ENCODE data around the gene NDUFS5. TPM values are rescaled to one million over a fixed set of nuclear protein-coding genes. Genes with fewer than 3 reads are reported as not detected.

Gene NDUFS5
- total RNA-seq, 3 donors from 2014 or later, result 299 to 582 (median 393) TPM

DNA sequence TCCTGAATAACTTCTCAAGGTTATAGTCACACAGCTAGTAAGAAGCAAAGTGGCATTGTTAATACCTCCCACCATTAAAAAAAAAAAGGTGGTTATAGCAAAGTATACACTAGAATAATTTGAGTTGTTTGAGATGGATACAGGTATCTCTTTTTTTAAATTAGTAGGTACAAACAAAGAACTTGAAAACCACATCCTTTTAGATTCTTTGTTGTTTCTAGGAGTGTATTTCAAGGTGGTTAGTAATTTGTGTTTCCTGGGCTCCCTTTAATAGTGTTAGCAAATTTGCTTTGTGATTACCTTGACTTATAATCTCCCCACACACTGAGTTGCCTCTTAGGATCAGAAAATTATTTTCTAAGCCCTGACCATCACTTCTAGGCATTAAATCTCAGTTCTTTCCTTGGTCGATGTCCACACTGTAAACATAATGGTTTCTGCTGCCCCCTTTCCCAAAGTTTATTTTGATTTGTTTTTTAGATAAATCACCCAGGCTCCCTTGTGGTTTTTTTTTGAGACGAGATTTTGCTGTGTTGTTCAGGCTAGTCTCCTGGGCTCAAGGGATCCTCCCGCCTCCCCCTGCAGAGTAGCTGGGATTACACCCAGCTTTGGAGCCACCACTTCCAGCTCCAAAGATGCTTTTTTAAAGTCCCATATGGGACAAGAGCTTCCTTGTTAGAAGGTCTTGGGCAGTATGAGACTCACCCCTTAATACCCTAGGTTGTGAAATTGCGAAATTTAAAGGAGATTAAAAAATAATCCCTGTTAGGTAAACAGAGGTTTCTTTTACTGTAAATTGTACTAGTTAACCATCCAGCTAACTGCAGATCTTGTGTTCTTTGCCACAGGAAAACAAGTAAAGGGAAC, 28.9 kb upstream of the NDUFS5 start:
- Histone ChIP-seq H3K27ac (peak overlapping the region in 1 of 2 donors; percentile 29), H3K4me3 (no peak overlapping the region), H3K36me3 (no peaks in the 10 kb centered on the region), H3K9me3 (no peaks in the 10 kb centered on the region), H3K27me3 (no peaks in the 10 kb centered on the region), H3K4me1 (no peaks in the 10 kb centered on the region)
- intact Hi-C loops (cut with DNase I; ENCODE audit: low total_unique reads), result no loop called here
- no peak for DNase-seq (ENCODE audit: low spot score in 2 of 2)
- TF ChIP-seq POLR2A (IDR thresholded peaks at IDR 0.05) (no peak), POLR2AphosphoS5 (IDR thresholded peaks at IDR 0.05) (no peak)
- TF ChIP-seq, protein P1, sequence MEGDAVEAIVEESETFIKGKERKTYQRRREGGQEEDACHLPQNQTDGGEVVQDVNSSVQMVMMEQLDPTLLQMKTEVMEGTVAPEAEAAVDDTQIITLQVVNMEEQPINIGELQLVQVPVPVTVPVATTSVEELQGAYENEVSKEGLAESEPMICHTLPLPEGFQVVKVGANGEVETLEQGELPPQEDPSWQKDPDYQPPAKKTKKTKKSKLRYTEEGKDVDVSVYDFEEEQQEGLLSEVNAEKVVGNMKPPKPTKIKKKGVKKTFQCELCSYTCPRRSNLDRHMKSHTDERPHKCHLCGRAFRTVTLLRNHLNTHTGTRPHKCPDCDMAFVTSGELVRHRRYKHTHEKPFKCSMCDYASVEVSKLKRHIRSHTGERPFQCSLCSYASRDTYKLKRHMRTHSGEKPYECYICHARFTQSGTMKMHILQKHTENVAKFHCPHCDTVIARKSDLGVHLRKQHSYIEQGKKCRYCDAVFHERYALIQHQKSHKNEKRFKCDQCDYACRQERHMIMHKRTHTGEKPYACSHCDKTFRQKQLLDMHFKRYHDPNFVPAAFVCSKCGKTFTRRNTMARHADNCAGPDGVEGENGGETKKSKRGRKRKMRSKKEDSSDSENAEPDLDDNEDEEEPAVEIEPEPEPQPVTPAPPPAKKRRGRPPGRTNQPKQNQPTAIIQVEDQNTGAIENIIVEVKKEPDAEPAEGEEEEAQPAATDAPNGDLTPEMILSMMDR (IDR thresholded peaks at IDR 0.05), result no peak

- H3K9me3 ChIP-seq, result no peaks in the 10 kb centered on the region
- intact Hi-C loops (cut with DNase I; ENCODE audit: low total_unique reads), result no loop called here
- no peaks in the 10 kb centered on the region for H3K36me3 ChIP-seq
- no peak overlapping the region for H3K4me3 ChIP-seq
- no peaks in the 10 kb centered on the region for H3K27me3 ChIP-seq
- no peak for TF ChIP-seq POLR2AphosphoS5 (IDR thresholded peaks at IDR 0.05)
- TF ChIP-seq, protein P1 (IDR thresholded peaks at IDR 0.05), result no peak
- TF ChIP-seq POLR2A (IDR thresholded peaks at IDR 0.05), result no peak
- no peaks in the 10 kb centered on the region for H3K4me1 ChIP-seq
- no peak for DNase-seq (ENCODE audit: low spot score in 2 of 2)
- H3K27ac ChIP-seq, result no peak overlapping the region
These were observed 28.3 kb upstream of the NDUFS5 start for GRCh38 chr1:38997901-38998190.

DNA sequence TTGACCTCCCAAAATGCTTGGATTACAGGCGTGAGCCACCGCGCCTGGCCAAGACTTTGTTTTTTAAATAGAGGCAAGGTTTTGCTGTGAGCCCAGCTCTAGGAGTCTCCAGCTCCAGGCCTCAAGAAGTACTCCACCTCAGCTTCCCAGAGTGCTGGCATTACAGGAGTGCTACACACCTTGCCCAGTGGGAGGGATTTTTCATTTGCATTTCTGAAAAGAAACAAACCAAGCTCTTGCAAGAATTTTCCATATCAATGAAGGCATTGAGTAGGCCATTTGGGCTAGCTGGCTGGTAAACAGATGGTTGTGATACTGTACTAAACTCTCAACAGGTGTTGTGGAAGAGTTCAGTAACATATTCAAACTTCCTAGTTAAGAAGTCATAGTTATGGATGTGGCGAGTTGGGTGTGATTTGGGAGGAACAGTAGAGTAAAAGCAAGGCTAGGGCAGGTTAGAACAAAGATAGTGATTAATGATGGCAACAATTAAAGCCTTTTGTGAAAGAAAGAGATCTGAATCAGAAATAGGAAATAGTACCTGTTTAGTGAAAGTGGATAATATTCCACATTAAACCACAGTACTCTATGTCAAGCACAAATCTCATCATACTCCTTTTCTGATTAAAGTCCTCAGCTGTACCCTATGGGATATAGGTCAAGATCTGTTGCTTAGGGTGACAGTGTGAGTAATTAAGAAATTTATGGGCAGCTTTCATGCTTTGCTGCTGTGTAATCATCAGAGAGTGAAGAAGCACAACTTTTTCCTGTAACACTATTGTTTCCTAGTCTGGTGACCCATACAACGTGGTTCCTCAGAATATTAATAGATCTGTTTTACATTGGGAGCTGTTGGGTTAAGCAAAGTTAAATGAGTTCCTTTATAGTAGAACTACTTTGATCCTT, 24.4 kb upstream of the NDUFS5 start:
- H3K4me3 ChIP-seq, result no peak overlapping the region
- DNase-seq (ENCODE audit: low spot score in 2 of 2), result no peak
- H3K27ac ChIP-seq, result no peak overlapping the region
- intact Hi-C loops (cut with DNase I; ENCODE audit: low total_unique reads), result no loop called here
- H3K36me3 ChIP-seq, result no peaks in the 10 kb centered on the region
- H3K4me1 ChIP-seq, result no peaks in the 10 kb centered on the region
- H3K27me3 ChIP-seq, result no peaks in the 10 kb centered on the region
- TF ChIP-seq, protein P1 (IDR thresholded peaks at IDR 0.05), result no peak
- TF ChIP-seq POLR2A (IDR thresholded peaks at IDR 0.05) (no peak), POLR2AphosphoS5 (IDR thresholded peaks at IDR 0.05) (no peak)
- no peaks in the 10 kb centered on the region for H3K9me3 ChIP-seq

DNA sequence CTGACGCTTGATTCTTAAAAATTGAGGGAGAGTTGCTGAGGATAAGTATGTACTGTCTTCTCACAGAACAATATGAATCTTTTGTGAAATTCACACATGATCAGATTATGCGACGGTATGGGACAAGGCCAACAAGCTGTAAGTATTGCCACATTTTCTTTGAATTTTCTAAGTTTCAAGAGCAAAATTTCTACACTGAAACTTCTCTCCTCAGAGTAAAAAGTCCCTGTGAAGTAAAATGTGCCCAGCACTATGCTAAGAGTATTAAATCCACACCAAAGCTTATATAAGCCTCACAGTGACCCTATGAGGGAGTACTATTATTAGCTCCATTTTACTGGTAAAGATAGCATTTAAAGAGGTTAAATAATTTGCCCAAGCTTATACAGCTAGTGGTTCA, 22.9 kb upstream of the NDUFS5 start:
- no peak for TF ChIP-seq POLR2A (IDR thresholded peaks at IDR 0.05)
- intact Hi-C loops (cut with DNase I; ENCODE audit: low total_unique reads), result no loop called here
- H3K9me3 ChIP-seq, result no peaks in the 10 kb centered on the region
- no peak overlapping the region for H3K4me3 ChIP-seq
- peaks cover 3% of the 10 kb centered on the region for H3K36me3 ChIP-seq
- H3K27me3 ChIP-seq, result no peaks in the 10 kb centered on the region
- no peak for DNase-seq (ENCODE audit: low spot score in 2 of 2)
- H3K27ac ChIP-seq, result no peak overlapping the region
- no peaks in the 10 kb centered on the region for H3K4me1 ChIP-seq

DNA sequence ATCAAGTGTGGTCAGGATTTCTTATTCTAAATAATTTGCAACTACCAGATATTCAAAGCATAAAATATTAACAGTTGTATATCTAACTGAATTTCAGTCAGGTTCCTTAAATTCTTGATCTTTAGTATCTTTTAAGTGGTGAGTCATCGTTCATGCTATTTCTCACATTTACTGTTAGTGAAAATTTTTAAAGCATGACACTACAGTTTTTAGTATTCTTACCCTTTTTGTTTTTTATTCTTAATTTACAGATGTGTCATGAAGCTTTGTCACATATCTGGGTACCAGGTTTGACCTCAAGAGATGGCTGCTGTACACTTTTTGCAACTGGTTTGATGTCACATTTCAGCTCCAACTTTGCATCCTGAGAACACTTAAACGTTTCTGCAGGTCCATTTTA, 22.4 kb upstream of the NDUFS5 start:
- Histone ChIP-seq H3K27ac (no peak overlapping the region), H3K9me3 (no peaks in the 10 kb centered on the region), H3K4me1 (no peaks in the 10 kb centered on the region), H3K36me3 (peaks cover 3% of the 10 kb centered on the region), H3K4me3 (no peak overlapping the region), H3K27me3 (no peaks in the 10 kb centered on the region)
- TF ChIP-seq POLR2A (IDR thresholded peaks at IDR 0.05) (no peak), POLR2AphosphoS5 (IDR thresholded peaks at IDR 0.05) (no peak)
- TF ChIP-seq, protein P1 (IDR thresholded peaks at IDR 0.05), result no peak
- intact Hi-C loops (cut with DNase I; ENCODE audit: low total_unique reads), result no loop called here
- DNase-seq (ENCODE audit: low spot score in 2 of 2), result no peak

All from breast epithelium (tissue), 4 donors.